Vagina (tissue), 2 donors: Measurements from ENCODE around the gene ISG20L2.

Experiments
- CTCF ChIP-seq, 3 experiments: fragments of 450-650 bp in 2 of 3; fragments of 200-600 bp in 1 of 3; sonication (generic) in 1 of 3; IDR thresholded peaks; one replicate each; pipeline ENCODE4 v1.5.1; 2017 to 2019; ENCODE audit warnings: antibody characterized with exemption in 3 of 3, mild to moderate bottlenecking in 2 of 3, moderate library complexity in 2 of 3
- POLR2AphosphoS5 ChIP-seq, 2 donors: sonication (generic); formaldehyde crosslinking; IDR thresholded peaks; one replicate each; pipeline ENCODE4 v1.9.0; 2017; ENCODE audit warnings: antibody characterized with exemption in 2 of 2, mild to moderate bottlenecking in 2 of 2, low read depth in 1 of 2; ENCODE audit not compliant: insufficient read depth in 1 of 2

DNA sequence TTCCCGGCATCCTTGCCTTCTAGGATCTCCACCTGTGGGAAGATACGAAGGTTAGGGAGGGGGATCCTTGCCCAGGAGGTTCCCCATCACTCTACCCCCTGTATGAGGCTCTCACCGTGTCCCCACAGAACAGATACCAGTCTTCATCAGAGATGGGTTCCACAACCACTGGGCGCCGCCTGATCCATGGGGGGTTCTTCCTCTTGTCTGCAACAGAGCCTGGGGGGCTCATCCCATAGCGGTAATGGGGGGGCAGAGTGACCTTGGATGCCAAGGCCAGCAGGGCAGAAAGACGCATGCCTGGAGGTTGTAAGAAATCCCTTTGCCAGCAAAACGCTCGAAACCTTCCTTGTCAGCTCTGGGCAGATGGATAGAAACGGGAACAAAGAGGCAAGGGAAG lies 9.8 kb upstream of the ISG20L2 start:
- TF ChIP-seq CTCF (IDR thresholded peaks at IDR 0.05) = no peak
- no peak for TF ChIP-seq POLR2AphosphoS5 (IDR thresholded peaks at IDR 0.05; ENCODE audit: insufficient read depth in 1 of 2, low read depth in 1 of 2)
